K562 (cell line): Measurements from ENCODE around the gene DCUN1D3. TPM values are rescaled to one million over a fixed set of nuclear protein-coding genes. Genes with fewer than 3 reads are reported as not detected.

Source experiments
- ARHGAP35 ChIP-seq: fragments of 450-650 bp; IDR thresholded peaks from 2 replicates; pipeline ENCODE4 v1.6.1; 2018; ENCODE audit not compliant: partially characterized antibody
- CXXC5 ChIP-seq: fragments of 250-450 bp; sonication (Bioruptor Pico); IDR thresholded peaks from 2 replicates; pipeline ENCODE4 v1.8.0; 2022; ENCODE audit warnings: inconsistent platforms, mild to moderate bottlenecking, moderate library complexity
- ESRRB ChIP-seq: fragments of 250-450 bp; sonication (Bioruptor Pico); IDR thresholded peaks from 2 replicates; pipeline ENCODE4 v1.5.0; 2020; ENCODE audit warnings: mild to moderate bottlenecking, moderate library complexity, borderline replicate concordance
- HMG20A ChIP-seq: fragments of 450-650 bp; formaldehyde crosslinking; conservative IDR thresholded peaks from 2 replicates; pipeline ENCODE4 v1.4.0; 2020; ENCODE audit warnings: mild to moderate bottlenecking, mixed read lengths
- HNRNPLL ChIP-seq: fragments of 200-400 bp; formaldehyde crosslinking; IDR thresholded peaks from 2 replicates; pipeline ENCODE4 v1.6.1; 2017; ENCODE audit warnings: low read length, low read depth, mild to moderate bottlenecking; ENCODE audit not compliant: poor library complexity, severe bottlenecking
- IRF2 ChIP-seq: sonication (generic); formaldehyde crosslinking; IDR thresholded peaks from 2 replicates; pipeline ENCODE4 v1.8.1; 2022; ENCODE audit warnings: mild to moderate bottlenecking, missing genetic modification reagents
- NKRF ChIP-seq: fragments of 450-650 bp; IDR thresholded peaks from 2 replicates; pipeline ENCODE4 v1.6.1; 2016; ENCODE audit warnings: borderline replicate concordance
- RBBP5 ChIP-seq: fragments of 200-600 bp; sonication (generic); IDR thresholded peaks from 2 replicates; pipeline ENCODE4 v1.6.1; 2012; ENCODE audit warnings: borderline replicate concordance, mild to moderate bottlenecking, low read length, control low read depth, inconsistent platforms; ENCODE audit not compliant: insufficient read depth, poor library complexity, severe bottlenecking
- SREBF2 ChIP-seq: sonication (generic); formaldehyde crosslinking; IDR thresholded peaks from 2 replicates; pipeline ENCODE4 v1.4.0; 2020; ENCODE audit warnings: mild to moderate bottlenecking, missing genetic modification reagents
- TGIF2 ChIP-seq: sonication (generic); formaldehyde crosslinking; IDR thresholded peaks from 2 replicates; pipeline ENCODE4 v1.8.1; 2022; ENCODE audit warnings: mild to moderate bottlenecking, missing genetic modification reagents, moderate library complexity
- YY1 ChIP-seq, 3 experiments: IDR thresholded peaks; 2 replicates each; pipeline ENCODE4 v1.6.1; 2011; ENCODE audit warnings: low read length in 2 of 3, mild to moderate bottlenecking in 2 of 3, moderate library complexity in 2 of 3, borderline replicate concordance in 1 of 3, control low read depth in 1 of 3, low read depth in 1 of 3; ENCODE audit not compliant: insufficient read depth in 3 of 3, insufficient replicate concordance in 2 of 3, control insufficient read depth in 1 of 3, insufficient read length in 1 of 3; ENCODE audit errors: extremely low read depth in 1 of 3
- ZBTB40 ChIP-seq, 2 experiments: fragments of 450-650 bp in 1 of 2; sonication (generic) in 1 of 2; formaldehyde crosslinking in 1 of 2; IDR thresholded peaks; 2 replicates each; pipeline versions ENCODE4 v1.7.1 to v1.9.0; 2016 to 2022; ENCODE audit warnings: inconsistent platforms in 1 of 2, mild to moderate bottlenecking in 1 of 2, missing genetic modification reagents in 1 of 2
- ZFP36 ChIP-seq: fragments of 150-350 bp; IDR thresholded peaks from 2 replicates; pipeline ENCODE4 v1.6.1; 2018; ENCODE audit warnings: low read length, low read depth; ENCODE audit not compliant: partially characterized antibody
- ZNF23 ChIP-seq: fragments of 250-450 bp; sonication (Bioruptor Pico); IDR thresholded peaks from 2 replicates; pipeline ENCODE4 v1.4.0; 2020; ENCODE audit warnings: mild to moderate bottlenecking
- polyA plus RNA-seq, 8 experiments: library from polyadenylated mRNA; depleted of rRNA in 4 of 8; stranded (reverse) in 5 of 8; unstranded in 3 of 8; fragments of >200 nt; fragmentation: Nextera tagmentation in 2 of 8; fragmentation: Illumina TruSeq in 1 of 8; extraction: Ambion mirVana in 2 of 8; extraction: Trizol in 1 of 8; gene quantifications; 2 replicates each; pipeline versions ENCODE4 v1.2.1 to v1.2.3, GENCODE V29; 2011 to 2014; ENCODE audit warnings: inconsistent platforms in 1 of 8, missing spikeins in 1 of 8
- total RNA-seq, 7 experiments: library from RNA; depleted of rRNA in 6 of 7; stranded (reverse); fragments of >200 nt in 6 of 7; fragmentation: Illumina TruSeq in 2 of 7; extraction: Trizol in 2 of 7; gene quantifications; 2 replicates each; pipeline versions ENCODE4 v1.2.1 to v1.2.3, GENCODE V29; 2011 to 2021; ENCODE audit warnings: low replicate concordance in 1 of 7
- TF ChIP-seq, protein P1 (sequence below): fragments of 250-450 bp; sonication (Bioruptor Pico); IDR thresholded peaks from 2 replicates; pipeline ENCODE4 v1.5.1; 2021; ENCODE audit warnings: mild to moderate bottlenecking

Gene DCUN1D3
- total and polyA plus RNA-seq, 9 of the 15 experiments (the other 6 are each of a cell fraction or from before 2014, with no cell fraction given) = 1.0 to 4.7 (median 2.2) TPM

- TF ChIP-seq ZBTB40 (IDR thresholded peaks at IDR 0.05) (no peak), ZBTB40 (CRISPR knock-in tag; IDR thresholded peaks at IDR 0.05) (no peak), CXXC5 (CRISPR knock-in tag) (no peak), NKRF (no peak), ARHGAP35 (no peak), SREBF2 (CRISPR knock-in tag) (no peak), ZNF23 (CRISPR knock-in tag) (no peak), YY1 (IDR thresholded peaks at IDR 0.05; ENCODE audit: borderline replicate concordance in 1 of 3, control insufficient read depth in 1 of 3, extremely low read depth in 1 of 3, insufficient read depth in 3 of 3, insufficient read length in 1 of 3, insufficient replicate concordance in 2 of 3, low read depth in 1 of 3, low read length in 2 of 3) (peak in 1 of 3 experiments; percentile 2), ZFP36 (no peak), ESRRB (CRISPR knock-in tag) (peak; percentile 55; the same call in 1 of the 2 replicates), IRF2 (CRISPR knock-in tag) (no peak), TGIF2 (no peak), HNRNPLL (no peak), HMG20A (CRISPR knock-in tag) (no peak), RBBP5 (peak; percentile 18)
- TF ChIP-seq, protein P1, sequence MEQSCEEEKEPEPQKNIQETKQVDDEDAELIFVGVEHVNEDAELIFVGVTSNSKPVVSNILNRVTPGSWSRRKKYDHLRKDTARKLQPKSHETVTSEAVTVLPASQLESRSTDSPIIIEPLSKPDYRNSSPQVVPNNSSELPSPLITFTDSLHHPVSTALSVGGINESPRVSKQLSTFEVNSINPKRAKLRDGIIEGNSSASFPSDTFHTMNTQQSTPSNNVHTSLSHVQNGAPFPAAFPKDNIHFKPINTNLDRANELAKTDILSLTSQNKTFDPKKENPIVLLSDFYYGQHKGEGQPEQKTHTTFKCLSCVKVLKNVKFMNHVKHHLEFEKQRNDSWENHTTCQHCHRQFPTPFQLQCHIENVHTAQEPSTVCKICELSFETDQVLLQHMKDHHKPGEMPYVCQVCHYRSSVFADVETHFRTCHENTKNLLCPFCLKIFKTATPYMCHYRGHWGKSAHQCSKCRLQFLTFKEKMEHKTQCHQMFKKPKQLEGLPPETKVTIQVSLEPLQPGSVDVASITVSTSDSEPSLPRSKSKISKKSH (CRISPR knock-in tag) = no peak
These were observed 894 bp upstream of the DCUN1D3 start (continued) for GRCh38 chr16:20901068-20901435.
